ENCODE data around the gene LMAN1L.

GRCh38 chr15:74768771-74769342 is 43.8 kb upstream of the LMAN1L start:
- TF ChIP-seq, protein P1, sequence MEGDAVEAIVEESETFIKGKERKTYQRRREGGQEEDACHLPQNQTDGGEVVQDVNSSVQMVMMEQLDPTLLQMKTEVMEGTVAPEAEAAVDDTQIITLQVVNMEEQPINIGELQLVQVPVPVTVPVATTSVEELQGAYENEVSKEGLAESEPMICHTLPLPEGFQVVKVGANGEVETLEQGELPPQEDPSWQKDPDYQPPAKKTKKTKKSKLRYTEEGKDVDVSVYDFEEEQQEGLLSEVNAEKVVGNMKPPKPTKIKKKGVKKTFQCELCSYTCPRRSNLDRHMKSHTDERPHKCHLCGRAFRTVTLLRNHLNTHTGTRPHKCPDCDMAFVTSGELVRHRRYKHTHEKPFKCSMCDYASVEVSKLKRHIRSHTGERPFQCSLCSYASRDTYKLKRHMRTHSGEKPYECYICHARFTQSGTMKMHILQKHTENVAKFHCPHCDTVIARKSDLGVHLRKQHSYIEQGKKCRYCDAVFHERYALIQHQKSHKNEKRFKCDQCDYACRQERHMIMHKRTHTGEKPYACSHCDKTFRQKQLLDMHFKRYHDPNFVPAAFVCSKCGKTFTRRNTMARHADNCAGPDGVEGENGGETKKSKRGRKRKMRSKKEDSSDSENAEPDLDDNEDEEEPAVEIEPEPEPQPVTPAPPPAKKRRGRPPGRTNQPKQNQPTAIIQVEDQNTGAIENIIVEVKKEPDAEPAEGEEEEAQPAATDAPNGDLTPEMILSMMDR (IDR thresholded peaks at IDR 0.05) = peak; percentile 61 to 87 (median 84)
- no peak for TF ChIP-seq POLR2A (IDR thresholded peaks at IDR 0.05)

Measured in Peyer's patch (tissue), 4 donors.